ENCODE measurements around the gene TOP1. TPM values are rescaled to one million over a fixed set of nuclear protein-coding genes. Genes with fewer than 3 reads are reported as not detected.
"Not testable (repeated sequence)": the region's sequence is repeated elsewhere in the genome, so short reads cannot be mapped to it uniquely, and the experiment has no call there.

The TOP1 gene
- total RNA-seq, 2 donors from 2014 or later: 78.8 to 82.5 TPM

GRCh38 chr20:41126719-41127118, 98.1 kb downstream of the TOP1 start:
- H3K36me3 ChIP-seq (ENCODE audit: control insufficient read depth, insufficient read depth, low read length): peaks cover 48% of the 10 kb centered on the region
- H3K27me3 ChIP-seq (ENCODE audit: control insufficient read depth, insufficient read depth, low read length, poor library complexity, severe bottlenecking): no peaks in the 10 kb centered on the region
- no peak for DNase-seq
- no peaks in the 10 kb centered on the region for H3K9me3 ChIP-seq (ENCODE audit: control insufficient read depth, low read length)
- Mint-ChIP-seq H3K9me3 (peaks cover 6% of the 10 kb centered on the region), H3K36me3 (ENCODE audit: low read depth) (peaks cover 61% of the 10 kb centered on the region), H3K27me3 (ENCODE audit: insufficient read depth) (no peaks in the 10 kb centered on the region), H3K4me1 (no peaks in the 10 kb centered on the region), H3K27ac (no peak overlapping the region), H3K4me3 (no peak overlapping the region)
- no peak overlapping the region for H3K27ac ChIP-seq (ENCODE audit: low read depth, low read length)
- no peak for TF ChIP-seq CTCF (conservative IDR thresholded peaks at IDR 0.05)
- 91 to 100% methylated on average over 2 to 3 of the region's 3 CpGs for WGBS, 2 experiments (ENCODE audit: insufficient coverage in 1 of 2, insufficient read length in 1 of 2)
- no peaks in the 10 kb centered on the region for H3K4me1 ChIP-seq (ENCODE audit: control insufficient read depth, insufficient read depth, low read length)
- H3K9ac ChIP-seq (ENCODE audit: extremely low read depth, low read length, poor library complexity, severe bottlenecking): no peak overlapping the region
- H3K4me3 ChIP-seq (ENCODE audit: low read length): no peak overlapping the region

GRCh38 chr20:41128317-41128716, 99.7 kb downstream of the TOP1 start:
- not testable (repeated sequence) for H3K4me1 ChIP-seq (ENCODE audit: control insufficient read depth, insufficient read depth, low read length); H3K9me3 Mint-ChIP-seq; H3K4me3 Mint-ChIP-seq; H3K27ac Mint-ChIP-seq; H3K4me1 Mint-ChIP-seq; H3K27ac ChIP-seq (ENCODE audit: low read depth, low read length); H3K27me3 Mint-ChIP-seq (ENCODE audit: insufficient read depth); H3K9me3 ChIP-seq (ENCODE audit: control insufficient read depth, low read length); H3K27me3 ChIP-seq (ENCODE audit: control insufficient read depth, insufficient read depth, low read length, poor library complexity, severe bottlenecking); H3K4me3 ChIP-seq (ENCODE audit: low read length); H3K9ac ChIP-seq (ENCODE audit: extremely low read depth, low read length, poor library complexity, severe bottlenecking); DNase-seq
- no CpG with 5 or more reads among the region's 3 CpGs for WGBS, 2 experiments (ENCODE audit: insufficient coverage in 1 of 2, insufficient read length in 1 of 2)
- H3K36me3 Mint-ChIP-seq (ENCODE audit: low read depth): peaks cover 47% of the 10 kb centered on the region
- peaks cover 32% of the 10 kb centered on the region for H3K36me3 ChIP-seq (ENCODE audit: control insufficient read depth, insufficient read depth, low read length)

- 97% methylated on average over 5 of the region's 5 CpGs for WGBS, 2 experiments (ENCODE audit: insufficient coverage in 1 of 2, insufficient read length in 1 of 2)
- H3K27me3 Mint-ChIP-seq (ENCODE audit: insufficient read depth): no peaks in the 10 kb centered on the region
- H3K36me3 Mint-ChIP-seq (ENCODE audit: low read depth): peaks cover 21% of the 10 kb centered on the region
- Histone ChIP-seq H3K9me3 (ENCODE audit: control insufficient read depth, low read length) (no peaks in the 10 kb centered on the region), H3K36me3 (ENCODE audit: control insufficient read depth, insufficient read depth, low read length) (peaks cover 4% of the 10 kb centered on the region), H3K4me3 (ENCODE audit: low read length) (no peak overlapping the region), H3K4me1 (ENCODE audit: control insufficient read depth, insufficient read depth, low read length) (peaks cover 6% of the 10 kb centered on the region), H3K9ac (ENCODE audit: extremely low read depth, low read length, poor library complexity, severe bottlenecking) (no peak overlapping the region), H3K27me3 (ENCODE audit: control insufficient read depth, insufficient read depth, low read length, poor library complexity, severe bottlenecking) (no peaks in the 10 kb centered on the region), H3K27ac (ENCODE audit: low read depth, low read length) (no peak overlapping the region)
- H3K27ac Mint-ChIP-seq: no peak overlapping the region
- no peak for DNase-seq
- H3K4me3 Mint-ChIP-seq: no peak overlapping the region
- no peak for TF ChIP-seq CTCF (conservative IDR thresholded peaks at IDR 0.05)
- H3K4me1 Mint-ChIP-seq: peaks cover 18% of the 10 kb centered on the region
- peaks cover 6% of the 10 kb centered on the region for H3K9me3 Mint-ChIP-seq
Measured at GRCh38 chr20:41131594-41132387, 103.2 kb downstream of the TOP1 start.

GRCh38 chr20:41132388-41132775, 103.8 kb downstream of the TOP1 start:
- not testable (repeated sequence) for DNase-seq; H3K4me1 ChIP-seq (ENCODE audit: control insufficient read depth, insufficient read depth, low read length); H3K27ac ChIP-seq (ENCODE audit: low read depth, low read length); H3K36me3 ChIP-seq (ENCODE audit: control insufficient read depth, insufficient read depth, low read length); H3K4me3 ChIP-seq (ENCODE audit: low read length); H3K27ac Mint-ChIP-seq; H3K9me3 ChIP-seq (ENCODE audit: control insufficient read depth, low read length); H3K27me3 Mint-ChIP-seq (ENCODE audit: insufficient read depth); H3K9me3 Mint-ChIP-seq; H3K27me3 ChIP-seq (ENCODE audit: control insufficient read depth, insufficient read depth, low read length, poor library complexity, severe bottlenecking); H3K9ac ChIP-seq (ENCODE audit: extremely low read depth, low read length, poor library complexity, severe bottlenecking); H3K4me3 Mint-ChIP-seq
- H3K36me3 Mint-ChIP-seq (ENCODE audit: low read depth): peaks cover 18% of the 10 kb centered on the region
- 95 to 99% methylated on average over 8 to 9 of the region's 9 CpGs for WGBS, 2 experiments (ENCODE audit: insufficient coverage in 1 of 2, insufficient read length in 1 of 2)
- peaks cover 18% of the 10 kb centered on the region for H3K4me1 Mint-ChIP-seq
